C1 segment of cervical spinal cord (tissue), 14 donors: ENCODE results near the gene RAB11FIP4.
"Not testable (repeated sequence)": the region's sequence is repeated elsewhere in the genome, so short reads cannot be mapped to it uniquely, and the experiment has no call there.

Experiments used
- DNase-seq, 14 donors: peaks; one replicate each; lab custom pipeline; 2025; lab: John Stamatoyannopoulos, UW

The RAB11FIP4 gene

GRCh38 chr17:31431852-31432658 lies 40.6 kb downstream of the RAB11FIP4 start:
- DNase-seq: no peak

- DNase-seq: no peak
These were observed 41.8 kb downstream of the RAB11FIP4 start for GRCh38 chr17:31433091-31433790.

GRCh38 chr17:31433811-31434726 lies 42.6 kb downstream of the RAB11FIP4 start:
- no peak for DNase-seq

- DNase-seq: no peak
These were observed 43.2 kb downstream of the RAB11FIP4 start for GRCh38 chr17:31434727-31435050.

- DNase-seq: no peak
These were observed 44.1 kb downstream of the RAB11FIP4 start for GRCh38 chr17:31435581-31435980.

- DNase-seq: no peak
These were observed 46.4 kb downstream of the RAB11FIP4 start for GRCh38 chr17:31437720-31438400.

GRCh38 chr17:31439716-31440115 lies 48.2 kb downstream of the RAB11FIP4 start:
- no peak for DNase-seq

GRCh38 chr17:31442276-31442675 lies 50.8 kb downstream of the RAB11FIP4 start:
- DNase-seq: no peak

- DNase-seq: not testable (repeated sequence)
These were observed 51.4 kb downstream of the RAB11FIP4 start for GRCh38 chr17:31442856-31443255.

GRCh38 chr17:31443386-31443785 lies 51.9 kb downstream of the RAB11FIP4 start:
- no peak for DNase-seq

GRCh38 chr17:31444026-31444425 lies 52.6 kb downstream of the RAB11FIP4 start:
- DNase-seq: no peak

GRCh38 chr17:31446195-31446967 lies 54.9 kb downstream of the RAB11FIP4 start:
- DNase-seq: no peak

- DNase-seq: no peak
These were observed 57.1 kb downstream of the RAB11FIP4 start for GRCh38 chr17:31448467-31449077.

- DNase-seq: no peak
These were observed 57.6 kb downstream of the RAB11FIP4 start for GRCh38 chr17:31449111-31449510.

GRCh38 chr17:31449746-31450145 lies 58.3 kb downstream of the RAB11FIP4 start:
- no peak for DNase-seq

- no peak for DNase-seq
These were observed 60.6 kb downstream of the RAB11FIP4 start for GRCh38 chr17:31452101-31452500.

- DNase-seq: no peak
These were observed 61.2 kb downstream of the RAB11FIP4 start for GRCh38 chr17:31452561-31453110.

- DNase-seq: no peak
These were observed 62.4 kb downstream of the RAB11FIP4 start for GRCh38 chr17:31453896-31454295.

GRCh38 chr17:31456814-31457213 lies 65.3 kb downstream of the RAB11FIP4 start:
- no peak for DNase-seq
